Right kidney (tissue), 1 donor: ENCODE results near the gene FOXE3.
"Not testable (repeated sequence)": the region's sequence is repeated elsewhere in the genome, so short reads cannot be mapped to it uniquely, and the experiment has no call there.

Experiments used
- DNase-seq: peaks from one replicate; pipeline ENCODE4 v3.0.0-alpha.2; 2016

Gene FOXE3

GRCh38 chr1:47449822-47450552 is 33.9 kb downstream of the FOXE3 start:
- no peak for DNase-seq

GRCh38 chr1:47450606-47451005 is 34.5 kb downstream of the FOXE3 start:
- no peak for DNase-seq

- no peak for DNase-seq
These were observed 36.3 kb downstream of the FOXE3 start for GRCh38 chr1:47452426-47452825.

GRCh38 chr1:47453910-47454309 is 37.8 kb downstream of the FOXE3 start:
- not testable (repeated sequence) for DNase-seq

GRCh38 chr1:47456250-47456649 is 40.2 kb downstream of the FOXE3 start:
- no peak for DNase-seq

- not testable (repeated sequence) for DNase-seq
These were observed 41.5 kb downstream of the FOXE3 start for GRCh38 chr1:47457547-47457946.

- no peak for DNase-seq
These were observed 43.2 kb downstream of the FOXE3 start for GRCh38 chr1:47459253-47459788.

- no peak for DNase-seq
These were observed 44.0 kb downstream of the FOXE3 start for GRCh38 chr1:47460040-47460439.

- no peak for DNase-seq
These were observed 44.4 kb downstream of the FOXE3 start for GRCh38 chr1:47460456-47460855.

- DNase-seq: no peak
These were observed 49.5 kb downstream of the FOXE3 start for GRCh38 chr1:47465605-47466004.
